Liver (tissue), 9 donors: ENCODE data around the gene KLK13. TPM values are rescaled to one million over a fixed set of nuclear protein-coding genes. Genes with fewer than 3 reads are reported as not detected.

ENCODE experiments used
- DNase-seq: peaks from one replicate; pipeline ENCODE4 v3.0.0-alpha.2; 2017; ENCODE audit warnings: low spot score
- H3K27ac ChIP-seq, 2 donors: one replicate each; pipeline ENCODE4 v1.7.0; 2013; ENCODE audit warnings: inconsistent platforms in 2 of 2, low read length in 2 of 2, control low read depth in 1 of 2, low read depth in 1 of 2, mild to moderate bottlenecking in 1 of 2
- H3K27me3 ChIP-seq, 4 donors: one replicate each; pipeline versions ENCODE4 v1.6.1 to v1.7.0; 2013; ENCODE audit warnings: low read length in 3 of 4, inconsistent platforms in 1 of 4, mild to moderate bottlenecking in 1 of 4, moderate library complexity in 1 of 4; ENCODE audit not compliant: control insufficient read depth in 4 of 4, insufficient read depth in 4 of 4
- H3K36me3 ChIP-seq, 4 donors: one replicate each; pipeline versions ENCODE4 v1.6.1 to v1.7.0; 2013; ENCODE audit warnings: low read length in 3 of 4, mild to moderate bottlenecking in 3 of 4, low read depth in 1 of 4, moderate library complexity in 1 of 4; ENCODE audit not compliant: control insufficient read depth in 4 of 4, insufficient read depth in 3 of 4
- H3K4me1 ChIP-seq, 4 donors: one replicate each; pipeline versions ENCODE4 v1.6.1 to v1.7.0; 2013; ENCODE audit warnings: low read length in 3 of 4, mild to moderate bottlenecking in 3 of 4, moderate library complexity in 1 of 4; ENCODE audit not compliant: control insufficient read depth in 4 of 4, insufficient read depth in 4 of 4
- H3K4me3 ChIP-seq, 3 donors: one replicate each; pipeline versions ENCODE4 v1.6.1 to v1.7.0; 2013; ENCODE audit warnings: low read length in 3 of 3, control low read depth in 1 of 3, low read depth in 1 of 3, mild to moderate bottlenecking in 1 of 3
- H3K9ac ChIP-seq, 2 donors: one replicate each; pipeline ENCODE4 v1.7.0; 2013; ENCODE audit warnings: low read length in 2 of 2, mild to moderate bottlenecking in 2 of 2, moderate library complexity in 2 of 2, control low read depth in 1 of 2, low read depth in 1 of 2
- H3K9me3 ChIP-seq, 4 donors: one replicate each; pipeline versions ENCODE4 v1.6.1 to v1.7.0; 2013; ENCODE audit warnings: low read length in 3 of 4; ENCODE audit not compliant: control insufficient read depth in 4 of 4
- ATF3 ChIP-seq: IDR thresholded peaks from 2 replicates; pipeline ENCODE4 v1.6.1; 2016; ENCODE audit warnings: antibody characterized with exemption
- CTCF ChIP-seq: fragments of 150-350 bp; IDR thresholded peaks from 2 replicates; pipeline ENCODE4 v1.5.1; 2017; ENCODE audit warnings: improper control_type of control experiment, low read depth, low read length; ENCODE audit not compliant: missing input control
- EGR1 ChIP-seq, 2 donors: IDR thresholded peaks; 2 replicates each; pipeline ENCODE4 v1.6.1; 2016 to 2018; ENCODE audit warnings: antibody characterized with exemption in 2 of 2, low read depth in 2 of 2
- FOXA1 ChIP-seq: IDR thresholded peaks from 2 replicates; pipeline ENCODE4 v1.6.1; 2016; ENCODE audit warnings: antibody characterized with exemption
- FOXA2 ChIP-seq: IDR thresholded peaks from 2 replicates; pipeline ENCODE4 v1.6.1; 2016; ENCODE audit warnings: antibody characterized with exemption
- GABPA ChIP-seq, 2 donors: IDR thresholded peaks in 1 of 2; conservative IDR thresholded peaks in 1 of 2; 2 replicates each; pipeline ENCODE4 v1.6.1; 2016; ENCODE audit warnings: antibody characterized with exemption in 2 of 2, mild to moderate bottlenecking in 1 of 2, moderate library complexity in 1 of 2
- HNF4G ChIP-seq: IDR thresholded peaks from 2 replicates; pipeline ENCODE4 v1.6.1; 2016; ENCODE audit warnings: antibody characterized with exemption
- JUND ChIP-seq, 2 donors: IDR thresholded peaks; 2 replicates each; pipeline ENCODE4 v1.6.1; 2016; ENCODE audit warnings: antibody characterized with exemption in 2 of 2
- MAX ChIP-seq: IDR thresholded peaks from 2 replicates; pipeline ENCODE4 v1.6.1; 2016; ENCODE audit warnings: antibody characterized with exemption
- NR2F2 ChIP-seq: IDR thresholded peaks from 2 replicates; pipeline ENCODE4 v1.6.1; 2016; ENCODE audit warnings: antibody characterized with exemption
- RAD21 ChIP-seq, 2 donors: IDR thresholded peaks; 2 replicates each; pipeline ENCODE4 v1.6.1; 2016; ENCODE audit warnings: antibody characterized with exemption in 2 of 2, mild to moderate bottlenecking in 2 of 2
- REST ChIP-seq: IDR thresholded peaks from 2 replicates; pipeline ENCODE4 v1.6.1; 2016; ENCODE audit warnings: antibody characterized with exemption, mild to moderate bottlenecking
- SP1 ChIP-seq: IDR thresholded peaks from 2 replicates; pipeline ENCODE4 v1.6.1; 2018; ENCODE audit warnings: antibody characterized with exemption, mild to moderate bottlenecking
- TAF1 ChIP-seq: conservative IDR thresholded peaks from 2 replicates; pipeline ENCODE4 v1.6.1; 2016; ENCODE audit warnings: antibody characterized with exemption, mild to moderate bottlenecking
- ZBTB33 ChIP-seq: IDR thresholded peaks from 2 replicates; pipeline ENCODE4 v1.6.1; 2016; ENCODE audit warnings: antibody characterized with exemption
- WGBS: extraction: QIAGEN DNeasy Blood & Tissue Kit; methylation state at CpG from one replicate; pipeline ENCODE4 v1.1.7; 2013; 5-methylcytosine and 5-hydroxymethylcytosine counted together
- polyA plus RNA-seq, 2 donors: library from polyadenylated mRNA; stranded (reverse) in 1 of 2; unstranded in 1 of 2; fragments of 200-250 nt in 1 of 2; fragments of >200 nt in 1 of 2; fragmentation: Nextera tagmentation in 1 of 2; extraction: Ambion mirVana in 1 of 2; gene quantifications; one replicate each; pipeline versions ENCODE4 v1.2.1 to v1.2.3, GENCODE V29; 2013 to 2015
- total RNA-seq, 2 donors: library from RNA; depleted of rRNA; stranded (reverse); fragments of >200 nt; gene quantifications; one replicate each; pipeline ENCODE4 v1.2.3, GENCODE V29; 2014
- donor health status: healthy.
- donor health status: healthy.
- donor health status: healthy.
- donor health status: healthy.
- donor health status: healthy.

The KLK13 gene
- total and polyA plus RNA-seq, 4 donors: not detected

- TF ChIP-seq REST: no peak
- TF ChIP-seq EGR1 (IDR thresholded peaks at IDR 0.05; ENCODE audit: low read depth in 2 of 2): no peak
Measured at GRCh38 chr19:51086153-51086850, 21.4 kb upstream of the KLK13 start (continued).

GRCh38 chr19:51084505-51084904 is 19.6 kb upstream of the KLK13 start:
- no peak for DNase-seq
- Histone ChIP-seq H3K4me3 (no peak overlapping the region), H3K27me3 (peaks cover 0 to 5% (median 0%) of the 10 kb centered on the region in 4 donors), H3K9me3 (no peaks in the 10 kb centered on the region), H3K9ac (no peak overlapping the region), H3K4me1 (no peaks in the 10 kb centered on the region), H3K36me3 (no peaks in the 10 kb centered on the region), H3K27ac (no peak overlapping the region)
- 70% methylated on average over 7 of the region's 7 CpGs for WGBS
- TF ChIP-seq SP1: no peak
- TF ChIP-seq ZBTB33: no peak
- TF ChIP-seq TAF1: no peak
- TF ChIP-seq GABPA (IDR thresholded peaks at IDR 0.05 in 1 of 2, conservative IDR thresholded peaks at IDR 0.05 in 1 of 2): no peak
- TF ChIP-seq HNF4G: no peak
- TF ChIP-seq EGR1 (IDR thresholded peaks at IDR 0.05; ENCODE audit: low read depth in 2 of 2): no peak
- no peak for TF ChIP-seq FOXA2
- TF ChIP-seq ATF3: no peak
- no peak for TF ChIP-seq FOXA1
- no peak for TF ChIP-seq RAD21 (IDR thresholded peaks at IDR 0.05)
- no peak for TF ChIP-seq JUND (IDR thresholded peaks at IDR 0.05)
- TF ChIP-seq MAX: no peak

- no peaks in the 10 kb centered on the region for H3K9me3 ChIP-seq
- no peak for TF ChIP-seq HNF4G
- no peak for TF ChIP-seq GABPA (IDR thresholded peaks at IDR 0.05 in 1 of 2, conservative IDR thresholded peaks at IDR 0.05 in 1 of 2)
- no peak for TF ChIP-seq CTCF
- no peak for TF ChIP-seq RAD21 (IDR thresholded peaks at IDR 0.05)
- TF ChIP-seq JUND (IDR thresholded peaks at IDR 0.05): no peak
- no peak for TF ChIP-seq MAX
- no peak for TF ChIP-seq NR2F2
- TF ChIP-seq FOXA1: no peak
- no peak for TF ChIP-seq TAF1
- no peak for TF ChIP-seq EGR1 (IDR thresholded peaks at IDR 0.05; ENCODE audit: low read depth in 2 of 2)
- H3K4me3 ChIP-seq: no peak overlapping the region
- 69% methylated on average over 14 of the region's 14 CpGs for WGBS
- H3K27ac ChIP-seq: no peak overlapping the region
- no peak for DNase-seq
- H3K9ac ChIP-seq: no peak overlapping the region
- H3K4me1 ChIP-seq: no peaks in the 10 kb centered on the region
- H3K36me3 ChIP-seq: no peaks in the 10 kb centered on the region
- peaks cover 0 to 5% (median 0%) of the 10 kb centered on the region in 4 donors for H3K27me3 ChIP-seq
Measured at GRCh38 chr19:51083783-51084182, 18.9 kb upstream of the KLK13 start.
